AG09319 (cell line): Measurements from ENCODE around the gene GNPTAB.

Source experiments
- DNase-seq: peaks from one replicate; pipeline ENCODE4 v3.0.0-alpha.2; 2010; ENCODE audit warnings: low read depth; ENCODE audit errors: extremely low read depth
- TF ChIP-seq, protein P1 (sequence below): IDR thresholded peaks from 2 replicates; pipeline ENCODE4 v1.5.1; 2011; ENCODE audit warnings: low read depth, mild to moderate bottlenecking, inconsistent platforms, low read length, moderate library complexity

Gene GNPTAB

DNA sequence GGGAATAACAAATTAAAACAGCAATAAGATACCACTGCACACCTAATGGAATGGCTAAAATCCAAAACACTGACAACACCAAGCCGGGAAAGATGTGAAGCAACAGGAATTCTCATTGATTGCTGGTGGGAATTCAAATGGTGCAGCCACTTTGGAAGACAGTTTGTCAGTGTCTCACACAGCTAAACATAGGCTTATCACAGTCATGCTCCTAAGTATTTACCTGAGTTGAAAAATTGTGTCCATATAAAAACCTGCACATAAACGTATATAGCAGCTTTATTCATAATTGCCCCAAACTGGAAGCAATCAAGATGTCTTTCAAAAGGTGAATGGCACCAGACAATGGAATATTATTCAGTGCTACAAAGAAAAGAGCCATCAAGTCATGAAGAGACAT is 21.6 kb downstream of the GNPTAB start:
- TF ChIP-seq, protein P1, sequence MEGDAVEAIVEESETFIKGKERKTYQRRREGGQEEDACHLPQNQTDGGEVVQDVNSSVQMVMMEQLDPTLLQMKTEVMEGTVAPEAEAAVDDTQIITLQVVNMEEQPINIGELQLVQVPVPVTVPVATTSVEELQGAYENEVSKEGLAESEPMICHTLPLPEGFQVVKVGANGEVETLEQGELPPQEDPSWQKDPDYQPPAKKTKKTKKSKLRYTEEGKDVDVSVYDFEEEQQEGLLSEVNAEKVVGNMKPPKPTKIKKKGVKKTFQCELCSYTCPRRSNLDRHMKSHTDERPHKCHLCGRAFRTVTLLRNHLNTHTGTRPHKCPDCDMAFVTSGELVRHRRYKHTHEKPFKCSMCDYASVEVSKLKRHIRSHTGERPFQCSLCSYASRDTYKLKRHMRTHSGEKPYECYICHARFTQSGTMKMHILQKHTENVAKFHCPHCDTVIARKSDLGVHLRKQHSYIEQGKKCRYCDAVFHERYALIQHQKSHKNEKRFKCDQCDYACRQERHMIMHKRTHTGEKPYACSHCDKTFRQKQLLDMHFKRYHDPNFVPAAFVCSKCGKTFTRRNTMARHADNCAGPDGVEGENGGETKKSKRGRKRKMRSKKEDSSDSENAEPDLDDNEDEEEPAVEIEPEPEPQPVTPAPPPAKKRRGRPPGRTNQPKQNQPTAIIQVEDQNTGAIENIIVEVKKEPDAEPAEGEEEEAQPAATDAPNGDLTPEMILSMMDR, result no peak
- no peak for DNase-seq

DNA sequence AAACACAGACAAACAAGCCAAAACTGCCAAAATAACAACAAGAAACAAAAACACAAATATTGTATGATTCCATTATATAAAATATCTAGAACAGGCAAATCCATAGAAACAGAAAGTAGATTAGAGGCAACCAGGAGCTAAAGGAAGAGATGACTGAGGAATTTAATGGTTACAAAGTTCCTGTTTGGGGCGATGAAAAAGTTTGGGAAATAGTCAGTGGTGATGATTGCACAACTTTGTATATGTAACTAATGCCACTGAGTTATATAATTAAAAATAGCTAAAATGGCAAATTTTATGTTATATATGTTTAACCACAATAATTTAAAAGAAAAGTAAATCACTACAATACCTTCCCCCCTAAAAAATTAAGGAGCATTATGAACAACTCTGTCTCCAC is 24.5 kb downstream of the GNPTAB start:
- DNase-seq, result no peak
- TF ChIP-seq, protein P1, result no peak

DNA sequence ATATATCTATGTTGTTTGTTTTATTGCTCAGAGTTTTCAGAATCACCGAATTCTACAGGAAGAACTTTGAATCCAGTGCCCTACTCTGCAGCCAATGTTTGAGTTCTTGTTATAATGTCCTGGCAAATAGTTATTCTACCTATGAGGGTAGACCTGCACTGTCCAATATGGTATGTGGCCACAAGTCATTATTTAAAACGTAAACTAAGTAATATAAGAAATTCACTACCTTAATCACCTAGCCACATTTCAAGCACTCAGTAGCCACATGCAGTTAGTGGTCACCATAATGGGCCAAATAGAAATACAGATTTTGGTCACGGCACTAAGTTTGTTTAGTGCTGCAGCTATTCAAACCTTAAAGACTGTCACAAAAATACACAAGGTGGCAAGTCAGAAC is 26.4 kb downstream of the GNPTAB start:
- DNase-seq, result no peak
- TF ChIP-seq, protein P1, result no peak

DNA sequence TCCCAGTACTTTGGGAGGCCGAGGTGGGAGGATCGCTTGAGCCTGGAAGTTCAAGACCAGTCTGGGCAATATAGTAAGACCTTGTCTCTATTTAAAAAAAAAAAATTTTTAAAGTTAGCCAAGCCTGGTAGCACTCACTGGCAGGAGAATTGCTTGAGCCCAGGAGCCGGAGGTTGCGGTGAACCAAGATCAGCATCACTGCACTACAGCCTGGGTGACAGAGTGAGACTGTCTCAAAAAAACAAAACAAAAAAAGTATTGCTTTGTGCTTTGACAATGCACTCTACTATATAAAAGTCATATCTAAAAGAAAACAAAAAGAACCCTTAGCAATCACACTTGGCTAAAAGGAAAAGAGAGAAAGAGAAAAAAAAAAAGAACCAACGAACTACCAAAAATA is 26.8 kb downstream of the GNPTAB start:
- TF ChIP-seq, protein P1, result no peak
- DNase-seq, result no peak

DNA sequence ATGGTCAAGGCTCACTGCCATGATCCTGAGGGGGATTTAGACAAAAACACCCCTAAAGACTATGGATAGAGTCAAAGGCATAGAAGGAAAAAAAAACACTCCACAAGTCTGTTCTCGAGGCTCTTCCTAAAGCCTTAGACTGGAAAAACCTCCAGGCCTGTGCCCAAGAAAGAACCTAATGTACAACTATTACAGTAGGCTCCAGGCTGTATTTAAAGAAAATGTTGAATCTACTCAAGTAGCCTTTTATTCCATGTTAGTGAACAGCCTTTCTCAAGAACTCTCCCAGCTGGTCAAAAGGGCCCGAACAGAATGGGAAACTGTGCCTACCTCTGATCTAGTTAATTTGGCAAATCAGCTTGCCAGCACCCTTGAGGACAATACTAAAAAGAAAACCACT is 28.3 kb downstream of the GNPTAB start:
- no peak for DNase-seq
- TF ChIP-seq, protein P1, result no peak

DNA sequence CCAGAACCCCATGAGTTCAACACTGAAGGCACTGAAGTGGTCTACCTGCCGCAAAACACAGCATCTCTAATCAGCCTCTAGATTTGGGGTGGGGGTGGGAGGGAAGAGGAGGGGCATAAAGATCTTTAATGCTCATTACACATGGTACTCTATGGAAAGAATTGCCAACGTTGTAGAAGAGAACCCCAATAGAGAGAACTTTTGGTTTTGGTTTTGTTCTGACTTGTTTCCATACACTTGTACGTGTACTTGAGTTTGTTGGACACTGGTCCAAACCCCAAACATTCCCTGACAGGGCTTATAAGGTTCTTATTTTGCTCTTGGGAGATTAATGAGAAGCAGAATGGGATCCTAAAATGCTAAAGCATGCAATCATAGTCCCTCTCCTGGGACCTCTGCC is 31.0 kb downstream of the GNPTAB start:
- TF ChIP-seq, protein P1, result no peak

DNA sequence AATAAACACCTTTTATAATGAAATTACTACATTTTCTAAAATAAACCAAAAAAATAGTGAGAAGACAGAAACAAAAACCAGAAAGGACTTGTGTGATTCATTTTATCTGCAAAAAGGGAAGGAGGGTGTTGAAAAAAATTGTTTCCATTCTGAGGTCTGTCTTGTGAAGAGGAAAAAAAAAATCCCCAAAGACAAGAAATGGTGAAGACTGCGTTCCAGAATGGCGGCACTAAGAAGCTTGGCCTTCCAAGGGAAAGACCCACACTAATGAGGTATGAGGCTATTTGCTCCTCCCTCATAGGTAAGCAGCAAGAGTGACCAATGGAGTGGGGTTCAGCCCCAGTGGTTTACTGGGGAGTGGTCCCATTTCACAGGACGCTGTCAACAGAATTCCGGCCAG is 35.0 kb downstream of the GNPTAB start:
- DNase-seq, result no peak
- TF ChIP-seq, protein P1, result no peak

More for the DNA sequence above, 31.0 kb downstream of the GNPTAB start:
- DNase-seq, result no peak

DNA sequence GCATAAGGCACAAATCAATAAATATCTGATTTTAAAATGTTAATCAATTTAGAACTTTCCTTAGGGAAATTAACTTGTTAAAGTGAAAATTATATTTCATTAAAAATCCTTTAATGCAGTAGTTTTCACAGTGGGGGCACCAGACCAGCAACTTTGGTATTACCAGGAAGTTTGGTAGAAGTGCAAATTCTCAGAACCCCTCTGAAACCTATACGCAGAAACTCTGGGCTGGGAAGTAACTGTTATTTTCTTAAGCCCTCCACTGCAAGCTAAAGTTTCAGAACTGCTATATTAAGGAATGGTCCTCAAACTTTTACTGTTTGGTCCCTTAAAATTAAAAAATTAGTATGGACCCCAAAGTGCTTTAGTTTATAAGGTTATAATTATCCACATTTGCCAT is 35.7 kb downstream of the GNPTAB start:
- TF ChIP-seq, protein P1, result no peak
- DNase-seq, result no peak
